Measurements from ENCODE around the gene SLC4A5. TPM values are rescaled to one million over a fixed set of nuclear protein-coding genes. Genes with fewer than 3 reads are reported as not detected.
"Not testable (repeated sequence)": the region's sequence is repeated elsewhere in the genome, so short reads cannot be mapped to it uniquely, and the experiment has no call there.

The SLC4A5 gene
- total RNA-seq, 2 donors from 2014 or later = 0.45 to 2.8 TPM

DNA sequence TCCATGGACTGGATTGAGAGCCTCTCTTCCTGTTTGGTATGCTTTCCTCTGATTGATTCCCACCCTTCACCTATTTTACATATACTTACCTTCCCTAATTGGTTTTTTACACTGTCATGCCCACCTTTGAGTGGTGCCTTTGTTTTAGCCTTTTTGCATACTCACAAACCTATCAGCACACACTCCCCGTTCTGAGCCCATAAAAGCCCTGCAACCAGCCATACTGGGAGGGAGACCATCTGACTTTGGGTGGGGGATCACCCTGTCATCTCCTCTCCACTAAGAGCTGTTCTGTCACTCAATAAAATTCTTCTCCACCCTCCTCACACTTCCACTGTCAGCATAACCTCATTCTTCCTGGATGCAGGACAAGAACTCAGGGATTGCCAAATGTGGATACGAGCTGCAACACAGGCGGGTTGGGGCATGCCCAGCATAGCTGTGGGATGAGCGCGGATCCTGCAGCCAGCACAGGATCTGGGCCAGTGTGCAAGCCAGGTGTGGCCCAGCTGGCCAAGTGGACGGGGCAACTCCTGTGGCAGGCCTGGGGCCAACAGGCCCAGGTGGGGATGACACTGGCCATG lies 155.1 kb downstream of the SLC4A5 start:
- no peaks in the 10 kb centered on the region for H3K4me1 ChIP-seq
- H3K9me3 ChIP-seq = no peaks in the 10 kb centered on the region
- H3K4me3 ChIP-seq = no peak overlapping the region
- TF ChIP-seq CTCF (IDR thresholded peaks at IDR 0.05) = no peak
- H3K27me3 ChIP-seq = no peaks in the 10 kb centered on the region
- intact Hi-C loops (cut with DNase I) = no loop called here
- H3K9ac ChIP-seq (ENCODE audit: low read depth in 2 of 2, low read length in 2 of 2) = no peak overlapping the region
- no peak overlapping the region for H3K27ac ChIP-seq
- no peak for DNase-seq
- no peaks in the 10 kb centered on the region for H3K36me3 ChIP-seq

- DNase-seq; H3K36me3 ChIP-seq; H3K9me3 ChIP-seq; intact Hi-C loops (cut with DNase I); H3K4me1 ChIP-seq; H3K27ac ChIP-seq; H3K9ac ChIP-seq (ENCODE audit: low read depth in 2 of 2, low read length in 2 of 2); H3K4me3 ChIP-seq; H3K27me3 ChIP-seq: not testable (repeated sequence)
These were observed 156.5 kb downstream of the SLC4A5 start for GRCh38 chr2:74186706-74187105.

- TF ChIP-seq CTCF (IDR thresholded peaks at IDR 0.05) = no peak
These were observed 157.2 kb downstream of the SLC4A5 start for GRCh38 chr2:74186038-74186437.

DNA sequence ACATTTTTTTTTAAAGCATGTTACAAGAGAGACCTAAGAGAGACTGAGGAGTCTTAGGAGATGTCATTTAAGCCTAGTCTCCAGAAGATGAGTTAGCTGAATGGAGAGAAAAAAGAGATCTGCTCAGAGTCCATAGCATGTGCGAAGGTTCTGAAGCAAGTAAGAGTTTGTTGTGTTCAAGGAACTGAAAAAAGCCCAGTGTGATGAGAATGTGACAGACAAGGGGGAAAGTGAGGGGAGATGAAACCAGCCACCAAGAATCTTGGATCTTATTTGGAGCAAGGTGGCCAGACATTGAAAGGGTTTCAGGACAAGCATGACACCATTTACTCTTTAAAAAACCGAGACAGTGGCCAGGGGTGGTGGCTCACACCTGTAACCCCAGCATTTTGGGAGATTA lies 159.3 kb downstream of the SLC4A5 start:
- no peak for TF ChIP-seq CTCF (IDR thresholded peaks at IDR 0.05)
- Histone ChIP-seq H3K9me3 (no peaks in the 10 kb centered on the region), H3K27ac (no peak overlapping the region), H3K27me3 (no peaks in the 10 kb centered on the region), H3K36me3 (no peaks in the 10 kb centered on the region), H3K4me1 (no peaks in the 10 kb centered on the region), H3K9ac (ENCODE audit: low read depth in 2 of 2, low read length in 2 of 2) (no peak overlapping the region), H3K4me3 (no peak overlapping the region)
- DNase-seq = no peak
- intact Hi-C loops (cut with DNase I) = no loop called here

More at GRCh38 chr2:74186038-74186437, 157.2 kb downstream of the SLC4A5 start:
- no peaks in the 10 kb centered on the region for H3K9me3 ChIP-seq
- H3K27me3 ChIP-seq = no peaks in the 10 kb centered on the region
- intact Hi-C loops (cut with DNase I) = no loop called here
- H3K4me3 ChIP-seq = no peak overlapping the region
- no peak for DNase-seq
- no peak overlapping the region for H3K9ac ChIP-seq (ENCODE audit: low read depth in 2 of 2, low read length in 2 of 2)
- H3K36me3 ChIP-seq = no peaks in the 10 kb centered on the region
- H3K4me1 ChIP-seq = no peaks in the 10 kb centered on the region
- no peak overlapping the region for H3K27ac ChIP-seq

DNA sequence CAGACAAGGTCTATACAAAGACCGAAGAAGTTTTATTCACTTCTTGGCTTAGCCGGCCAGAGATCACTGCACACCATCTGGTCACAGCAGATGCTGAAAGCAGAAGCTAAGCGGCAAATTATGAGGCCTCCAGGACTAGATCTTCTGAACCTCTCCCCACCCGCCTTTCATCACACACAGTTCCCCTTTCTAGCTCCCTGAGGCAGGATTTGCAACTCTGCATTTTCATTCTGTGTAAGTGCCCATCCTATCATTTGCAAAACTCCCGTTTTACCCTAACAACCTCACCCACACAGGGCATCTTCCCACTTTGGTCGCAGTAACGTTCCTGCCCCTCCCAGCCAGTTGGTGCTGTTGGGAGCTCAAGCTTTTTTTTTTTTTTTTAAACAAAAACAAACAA lies 161.5 kb downstream of the SLC4A5 start:
- Histone ChIP-seq H3K4me1 (peaks cover 3% of the 10 kb centered on the region), H3K27me3 (no peaks in the 10 kb centered on the region), H3K36me3 (no peaks in the 10 kb centered on the region), H3K4me3 (no peak overlapping the region), H3K9me3 (no peaks in the 10 kb centered on the region), H3K27ac (no peak overlapping the region), H3K9ac (ENCODE audit: low read depth in 2 of 2, low read length in 2 of 2) (no peak overlapping the region)
- no peak for TF ChIP-seq CTCF (IDR thresholded peaks at IDR 0.05)
- intact Hi-C loops (cut with DNase I) = no loop called here
- DNase-seq = no peak

GRCh38 chr2:74179063-74179865 lies 164.0 kb downstream of the SLC4A5 start:
- H3K27ac ChIP-seq = peak overlapping the region; percentile 89
- H3K9me3 ChIP-seq = no peaks in the 10 kb centered on the region
- H3K27me3 ChIP-seq = no peaks in the 10 kb centered on the region
- no peaks in the 10 kb centered on the region for H3K36me3 ChIP-seq
- peak overlapping the region in 1 of 2 donors; percentile 93 for H3K9ac ChIP-seq (ENCODE audit: low read depth in 2 of 2, low read length in 2 of 2)
- H3K4me1 ChIP-seq = peaks cover 6% of the 10 kb centered on the region
- no peak for TF ChIP-seq CTCF (IDR thresholded peaks at IDR 0.05)
- intact Hi-C loops (cut with DNase I) = no loop called here
- peak overlapping the region; percentile 69 for H3K4me3 ChIP-seq
- DNase-seq = no peak

Data from colonic mucosa (tissue), 4 donors.